ENCODE results near the gene RNU6-7. TPM values are rescaled to one million over a fixed set of nuclear protein-coding genes. Genes with fewer than 3 reads are reported as not detected.

The RNU6-7 gene
- total RNA-seq, 2 donors from 2014 or later, result not detected

- Histone ChIP-seq H3K9me3 (ENCODE audit: control insufficient read depth, low read length) (no peaks in the 10 kb centered on the region), H3K4me1 (ENCODE audit: control insufficient read depth, insufficient read depth, low read length) (no peaks in the 10 kb centered on the region), H3K27me3 (ENCODE audit: control insufficient read depth, insufficient read depth, low read length, poor library complexity, severe bottlenecking) (no peaks in the 10 kb centered on the region), H3K9ac (ENCODE audit: extremely low read depth, low read length, poor library complexity, severe bottlenecking) (no peak overlapping the region), H3K4me3 (ENCODE audit: low read length) (no peak overlapping the region), H3K27ac (ENCODE audit: low read depth, low read length) (no peak overlapping the region), H3K36me3 (ENCODE audit: control insufficient read depth, insufficient read depth, low read length) (no peaks in the 10 kb centered on the region)
- no peak for TF ChIP-seq CTCF (conservative IDR thresholded peaks at IDR 0.05)
- no peaks in the 10 kb centered on the region for H3K27me3 Mint-ChIP-seq (ENCODE audit: insufficient read depth)
- peaks cover 8% of the 10 kb centered on the region for H3K4me1 Mint-ChIP-seq
- no peaks in the 10 kb centered on the region for H3K9me3 Mint-ChIP-seq
- no peak overlapping the region for H3K27ac Mint-ChIP-seq
- no peak overlapping the region for H3K4me3 Mint-ChIP-seq
- no peaks in the 10 kb centered on the region for H3K36me3 Mint-ChIP-seq (ENCODE audit: low read depth)
- DNase-seq, result no peak
- 83 to 97% methylated on average over 1 to 2 of the region's 2 CpGs for WGBS, 2 experiments (ENCODE audit: insufficient coverage in 1 of 2, insufficient read length in 1 of 2)
These were observed 8.3 kb upstream of the RNU6-7 start for GRCh38 chr14:32193532-32193931.

GRCh38 chr14:32195636-32196035 lies 6.2 kb upstream of the RNU6-7 start:
- no peak for TF ChIP-seq CTCF (conservative IDR thresholded peaks at IDR 0.05)
- 88% methylated on average over 1 of the region's 1 CpG; no CpG with 5 or more reads in 1 of the 2 experiments for WGBS, 2 experiments (ENCODE audit: insufficient coverage in 1 of 2, insufficient read length in 1 of 2)
- H3K9me3 ChIP-seq (ENCODE audit: control insufficient read depth, low read length), result no peaks in the 10 kb centered on the region
- H3K4me3 Mint-ChIP-seq, result no peak overlapping the region
- no peaks in the 10 kb centered on the region for H3K36me3 Mint-ChIP-seq (ENCODE audit: low read depth)
- DNase-seq, result no peak
- H3K36me3 ChIP-seq (ENCODE audit: control insufficient read depth, insufficient read depth, low read length), result no peaks in the 10 kb centered on the region
- no peak overlapping the region for H3K4me3 ChIP-seq (ENCODE audit: low read length)
- H3K27ac ChIP-seq (ENCODE audit: low read depth, low read length), result no peak overlapping the region
- H3K4me1 ChIP-seq (ENCODE audit: control insufficient read depth, insufficient read depth, low read length), result no peaks in the 10 kb centered on the region
- peaks cover 4% of the 10 kb centered on the region for H3K27me3 Mint-ChIP-seq (ENCODE audit: insufficient read depth)
- H3K9ac ChIP-seq (ENCODE audit: extremely low read depth, low read length, poor library complexity, severe bottlenecking), result no peak overlapping the region
- peaks cover 6% of the 10 kb centered on the region for H3K4me1 Mint-ChIP-seq
- no peaks in the 10 kb centered on the region for H3K9me3 Mint-ChIP-seq
- H3K27me3 ChIP-seq (ENCODE audit: control insufficient read depth, insufficient read depth, low read length, poor library complexity, severe bottlenecking), result no peaks in the 10 kb centered on the region
- no peak overlapping the region for H3K27ac Mint-ChIP-seq

GRCh38 chr14:32197919-32198318 lies 3.9 kb upstream of the RNU6-7 start:
- no peaks in the 10 kb centered on the region for H3K27me3 ChIP-seq (ENCODE audit: control insufficient read depth, insufficient read depth, low read length, poor library complexity, severe bottlenecking)
- no peak for DNase-seq
- no peaks in the 10 kb centered on the region for H3K36me3 ChIP-seq (ENCODE audit: control insufficient read depth, insufficient read depth, low read length)
- WGBS, 2 experiments (ENCODE audit: insufficient coverage in 1 of 2, insufficient read length in 1 of 2), result 88 to 100% methylated on average over 1 of the region's 1 CpG
- H3K4me3 ChIP-seq (ENCODE audit: low read length), result no peak overlapping the region
- Mint-ChIP-seq H3K36me3 (ENCODE audit: low read depth) (no peaks in the 10 kb centered on the region), H3K9me3 (no peaks in the 10 kb centered on the region), H3K27me3 (ENCODE audit: insufficient read depth) (peaks cover 7% of the 10 kb centered on the region), H3K27ac (no peak overlapping the region), H3K4me1 (peaks cover 17% of the 10 kb centered on the region), H3K4me3 (no peak overlapping the region)
- H3K9ac ChIP-seq (ENCODE audit: extremely low read depth, low read length, poor library complexity, severe bottlenecking), result no peak overlapping the region
- no peak for TF ChIP-seq CTCF (conservative IDR thresholded peaks at IDR 0.05)
- H3K9me3 ChIP-seq (ENCODE audit: control insufficient read depth, low read length), result no peaks in the 10 kb centered on the region
- no peaks in the 10 kb centered on the region for H3K4me1 ChIP-seq (ENCODE audit: control insufficient read depth, insufficient read depth, low read length)
- H3K27ac ChIP-seq (ENCODE audit: low read depth, low read length), result no peak overlapping the region

Data from endodermal cell (in vitro differentiated cells).